ENCODE measurements around the gene SERPINE1.

GRCh38 chr7:101179713-101180112 is 52.8 kb downstream of the SERPINE1 start:
- TF ChIP-seq CTCF (IDR thresholded peaks at IDR 0.05) (no peak), POLR2A (IDR thresholded peaks at IDR 0.05) (no peak)
